Activated B cell treated with CpG ODN at 0.5 μM for 24 hours (primary cell): ENCODE data around the gene LRRC71. TPM values are rescaled to one million over a fixed set of nuclear protein-coding genes. Genes with fewer than 3 reads are reported as not detected.
"Not testable (repeated sequence)": the region's sequence is repeated elsewhere in the genome, so short reads cannot be mapped to it uniquely, and the experiment has no call there.

Source experiments
- ATAC-seq: fragments of 200-7000 bp; cut with Tn5 transposase; one replicate; pipeline ENCODE4 v1.10.0; 2021; ENCODE audit warnings: low read depth, mild to moderate bottlenecking, moderate library complexity
- CTCF ChIA-PET: fragments of 350-600 bp; sonication (Branson Sonifier 250); formaldehyde crosslinking; loops from one replicate; lab custom pipeline; 2021; ENCODE audit warnings: antibody characterized with exemption; lab: Charles Lee
- POLR2A ChIA-PET: fragments of 350-600 bp; sonication (Branson Sonifier 250); formaldehyde crosslinking; loops from one replicate; lab custom pipeline; 2021; ENCODE audit warnings: antibody characterized with exemption; lab: Charles Lee
- DNase-seq: peaks from one replicate; pipeline ENCODE4 v3.0.0; 2022
- H3K27ac Mint-ChIP-seq: one replicate; pipeline ENCODE4 v1.8.0; 2020; ENCODE audit warnings: mixed read lengths
- H3K27me3 Mint-ChIP-seq: one replicate; pipeline ENCODE4 v1.8.0; 2021; ENCODE audit warnings: mixed read lengths
- H3K36me3 Mint-ChIP-seq: one replicate; pipeline ENCODE4 v1.8.0; 2021; ENCODE audit warnings: low read depth, mixed read lengths
- H3K4me1 Mint-ChIP-seq: one replicate; pipeline ENCODE4 v1.8.0; 2021; ENCODE audit warnings: mixed read lengths
- H3K4me3 Mint-ChIP-seq: one replicate; pipeline ENCODE4 v1.8.0; 2020; ENCODE audit warnings: mild to moderate bottlenecking, mixed read lengths
- H3K9me3 Mint-ChIP-seq: one replicate; pipeline ENCODE4 v1.8.0; 2020; ENCODE audit warnings: mixed read lengths
- intact Hi-C: fragments of 100-400 bp; cut with micrococcal nuclease; formaldehyde crosslinking; loops from one replicate; pipeline ENCODE4 v1.15.1; 2024
- total RNA-seq: library from RNA; stranded (reverse); gene quantifications from 2 replicates; pipeline ENCODE4 v1.2.3, GENCODE V29; 2022
- TF ChIP-seq, protein P1 (sequence below): fragments of 200-600 bp; IDR thresholded peaks from one replicate; pipeline ENCODE4 v1.8.0; 2022; ENCODE audit warnings: antibody characterized with exemption, mild to moderate bottlenecking

LRRC71 gene
- total RNA-seq, 1 donor from 2014 or later = not detected

DNA sequence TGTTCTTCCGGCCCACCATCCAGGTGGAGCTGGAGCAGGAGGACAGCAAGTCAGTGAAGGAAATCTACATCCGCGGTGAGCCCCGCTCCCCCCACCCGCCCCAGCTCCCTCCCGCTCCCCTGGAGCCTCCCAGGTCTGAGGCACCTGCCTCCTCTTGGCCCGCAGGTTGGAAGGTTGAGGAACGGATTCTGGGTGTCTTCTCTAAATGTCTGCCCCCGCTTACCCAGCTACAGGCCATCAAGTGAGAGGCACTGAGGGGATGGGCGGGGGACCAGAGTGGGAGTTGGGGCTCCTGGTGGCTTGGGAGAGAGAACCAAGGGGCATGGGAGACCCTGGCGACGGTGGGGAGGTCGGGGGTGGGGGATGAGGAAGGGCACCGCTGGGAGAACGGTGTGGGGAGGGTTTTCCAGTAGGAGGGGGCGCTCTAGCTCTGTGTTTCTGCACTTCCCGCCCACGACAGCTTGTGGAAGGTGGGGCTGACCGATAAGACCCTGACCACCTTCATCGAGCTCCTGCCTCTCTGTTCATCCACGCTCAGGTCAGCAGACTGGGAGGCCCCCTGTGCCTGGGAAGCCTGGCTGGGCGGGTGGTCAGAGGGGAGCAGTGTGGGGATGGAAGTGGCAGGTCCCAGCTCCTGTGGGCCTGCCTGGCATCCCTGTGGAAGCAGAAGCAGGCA lies 4.2 kb downstream of the LRRC71 start:
- TF ChIP-seq, protein P1, sequence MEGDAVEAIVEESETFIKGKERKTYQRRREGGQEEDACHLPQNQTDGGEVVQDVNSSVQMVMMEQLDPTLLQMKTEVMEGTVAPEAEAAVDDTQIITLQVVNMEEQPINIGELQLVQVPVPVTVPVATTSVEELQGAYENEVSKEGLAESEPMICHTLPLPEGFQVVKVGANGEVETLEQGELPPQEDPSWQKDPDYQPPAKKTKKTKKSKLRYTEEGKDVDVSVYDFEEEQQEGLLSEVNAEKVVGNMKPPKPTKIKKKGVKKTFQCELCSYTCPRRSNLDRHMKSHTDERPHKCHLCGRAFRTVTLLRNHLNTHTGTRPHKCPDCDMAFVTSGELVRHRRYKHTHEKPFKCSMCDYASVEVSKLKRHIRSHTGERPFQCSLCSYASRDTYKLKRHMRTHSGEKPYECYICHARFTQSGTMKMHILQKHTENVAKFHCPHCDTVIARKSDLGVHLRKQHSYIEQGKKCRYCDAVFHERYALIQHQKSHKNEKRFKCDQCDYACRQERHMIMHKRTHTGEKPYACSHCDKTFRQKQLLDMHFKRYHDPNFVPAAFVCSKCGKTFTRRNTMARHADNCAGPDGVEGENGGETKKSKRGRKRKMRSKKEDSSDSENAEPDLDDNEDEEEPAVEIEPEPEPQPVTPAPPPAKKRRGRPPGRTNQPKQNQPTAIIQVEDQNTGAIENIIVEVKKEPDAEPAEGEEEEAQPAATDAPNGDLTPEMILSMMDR = no peak
- H3K36me3 Mint-ChIP-seq = no peaks in the 10 kb centered on the region
- no peaks in the 10 kb centered on the region for H3K9me3 Mint-ChIP-seq
- no peak overlapping the region for H3K27ac Mint-ChIP-seq
- H3K4me3 Mint-ChIP-seq = no peak overlapping the region
- CTCF ChIA-PET = no interaction called here
- DNase-seq (no peak), ATAC-seq (no peak)
- POLR2A ChIA-PET = no interaction called here
- H3K27me3 Mint-ChIP-seq = peaks cover 66% of the 10 kb centered on the region
- intact Hi-C loops = loop anchor here (5.0 kb wide), 1 partner anchor 32 kb away; the partner anchor contains the start of gene PEAR1
- peaks cover 9% of the 10 kb centered on the region for H3K4me1 Mint-ChIP-seq

DNA sequence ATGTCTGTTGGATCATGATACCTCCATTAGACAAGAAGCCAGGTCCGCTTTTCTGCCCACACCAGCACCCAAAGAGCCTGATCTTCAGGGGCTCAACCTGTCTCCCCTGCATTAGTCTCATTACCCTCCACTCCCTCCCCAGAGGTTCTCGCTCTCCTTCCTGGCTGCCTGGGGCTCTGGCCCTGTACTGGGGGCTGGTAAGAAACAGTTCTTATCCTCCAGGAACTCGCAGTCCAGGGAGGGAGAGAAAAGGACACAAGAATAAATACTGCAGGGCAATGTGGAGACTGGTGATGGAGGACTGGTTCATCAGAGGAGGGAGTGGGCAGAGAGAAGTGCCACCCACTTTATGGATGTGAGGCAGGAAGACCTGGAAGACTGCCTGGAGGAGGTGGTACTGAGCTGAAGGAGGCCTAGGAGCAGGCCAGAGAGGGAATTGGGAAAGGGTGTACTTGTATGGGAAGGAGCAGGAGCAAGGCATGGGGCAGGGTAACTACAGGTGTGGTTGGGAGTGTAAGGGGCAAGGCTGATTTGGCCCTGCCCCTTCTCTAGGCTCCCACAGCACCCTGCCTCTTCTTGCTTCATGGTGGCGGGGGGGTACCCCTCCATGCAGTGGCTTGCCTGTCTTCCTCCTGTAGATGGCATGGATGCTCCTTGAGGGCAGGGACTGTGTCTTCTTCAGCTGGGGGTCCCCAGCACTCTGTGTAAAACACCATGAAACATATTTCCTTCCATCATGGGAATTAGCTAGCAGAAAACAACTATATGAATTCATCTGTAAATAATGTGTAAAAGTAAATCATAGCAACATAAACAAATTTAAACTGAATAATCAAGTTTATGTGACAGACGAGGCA lies 5.0 kb downstream of the LRRC71 start:
- DNase-seq (no peak), ATAC-seq (no peak)
- Mint-ChIP-seq H3K9me3 (no peaks in the 10 kb centered on the region), H3K27ac (no peak overlapping the region), H3K36me3 (no peaks in the 10 kb centered on the region), H3K4me1 (peaks cover 9% of the 10 kb centered on the region), H3K4me3 (no peak overlapping the region), H3K27me3 (peaks cover 64% of the 10 kb centered on the region)
- CTCF ChIA-PET = interaction anchor here (1.5 kb wide), 1 partner anchor 236 kb away, joined by 4 read pairs; no protein-coding TSS in a partner anchor
- intact Hi-C loops = loop anchor here (5.0 kb wide), 1 partner anchor 33 kb away; the partner anchor contains the start of gene PEAR1
- POLR2A ChIA-PET = no interaction called here
- TF ChIP-seq, protein P1 = no peak

DNA sequence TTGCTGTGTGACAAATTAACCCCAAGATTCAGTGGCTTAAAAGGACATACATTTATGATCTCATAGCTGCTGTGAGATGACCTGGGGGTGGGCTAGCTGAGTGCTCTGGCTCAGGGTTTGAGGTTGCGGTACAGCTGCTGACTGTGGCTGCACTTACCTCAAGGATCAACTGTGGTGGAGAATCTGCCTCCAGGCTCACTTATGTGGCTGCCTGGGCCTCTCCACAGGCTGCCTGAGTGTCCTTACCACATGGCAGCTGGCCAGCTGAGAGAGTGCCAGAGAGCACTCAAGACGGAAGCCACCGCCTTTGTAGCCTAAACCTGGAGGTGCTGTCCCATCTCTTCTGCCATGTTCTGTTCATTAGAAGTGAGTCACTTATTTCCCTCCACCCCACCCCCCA lies 5.7 kb downstream of the LRRC71 start:
- intact Hi-C loops = loop anchor here (5.0 kb wide), 1 partner anchor 34 kb away; the partner anchor contains the start of gene PEAR1
- ChIA-PET POLR2A (interaction anchor here (0.6 kb wide), 1 partner anchor 33 kb away, joined by 3 read pairs; no protein-coding TSS in a partner anchor), CTCF (interaction anchor here (1.5 kb wide), 1 partner anchor 236 kb away, joined by 4 read pairs; no protein-coding TSS in a partner anchor)
- Mint-ChIP-seq H3K9me3 (no peaks in the 10 kb centered on the region), H3K4me3 (no peak overlapping the region), H3K4me1 (peaks cover 9% of the 10 kb centered on the region), H3K36me3 (no peaks in the 10 kb centered on the region), H3K27ac (no peak overlapping the region), H3K27me3 (peaks cover 67% of the 10 kb centered on the region)
- TF ChIP-seq, protein P1 = no peak
- DNase-seq = no peak
- no peak for ATAC-seq

DNA sequence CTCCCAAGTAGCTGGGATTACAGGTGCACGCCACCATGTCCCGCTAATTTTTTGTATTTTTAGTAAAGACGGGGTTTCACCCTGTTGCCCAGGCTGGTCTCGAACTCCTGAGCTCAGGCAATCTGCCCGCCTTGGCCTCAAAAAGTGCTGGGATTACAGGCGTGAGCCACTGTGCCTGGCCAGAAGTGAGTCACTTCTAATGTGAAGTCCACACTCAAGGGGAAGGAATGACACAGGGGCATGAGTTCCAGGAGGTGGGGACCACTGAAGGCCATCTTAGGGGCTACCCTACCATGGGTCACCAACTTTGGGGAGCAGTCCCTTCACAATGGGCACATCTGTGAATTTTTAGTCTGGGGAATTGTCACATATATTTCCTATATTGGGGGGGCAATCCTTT lies 6.3 kb downstream of the LRRC71 start:
- DNase-seq, H3K27ac Mint-ChIP-seq, H3K4me1 Mint-ChIP-seq, H3K36me3 Mint-ChIP-seq, H3K4me3 Mint-ChIP-seq, ATAC-seq, POLR2A ChIA-PET, H3K9me3 Mint-ChIP-seq: not testable (repeated sequence)
- peaks cover 67% of the 10 kb centered on the region for H3K27me3 Mint-ChIP-seq
- CTCF ChIA-PET = interaction anchor here (1.5 kb wide), 2 partner anchors 237 to 299 kb away, joined by 3 to 4 read pairs; no protein-coding TSS in a partner anchor
- intact Hi-C loops = loop anchor here (1.0 to 5.0 kb wide), 2 partner anchors 34 to 237 kb away; partner anchors contain the start of gene PEAR1

DNA sequence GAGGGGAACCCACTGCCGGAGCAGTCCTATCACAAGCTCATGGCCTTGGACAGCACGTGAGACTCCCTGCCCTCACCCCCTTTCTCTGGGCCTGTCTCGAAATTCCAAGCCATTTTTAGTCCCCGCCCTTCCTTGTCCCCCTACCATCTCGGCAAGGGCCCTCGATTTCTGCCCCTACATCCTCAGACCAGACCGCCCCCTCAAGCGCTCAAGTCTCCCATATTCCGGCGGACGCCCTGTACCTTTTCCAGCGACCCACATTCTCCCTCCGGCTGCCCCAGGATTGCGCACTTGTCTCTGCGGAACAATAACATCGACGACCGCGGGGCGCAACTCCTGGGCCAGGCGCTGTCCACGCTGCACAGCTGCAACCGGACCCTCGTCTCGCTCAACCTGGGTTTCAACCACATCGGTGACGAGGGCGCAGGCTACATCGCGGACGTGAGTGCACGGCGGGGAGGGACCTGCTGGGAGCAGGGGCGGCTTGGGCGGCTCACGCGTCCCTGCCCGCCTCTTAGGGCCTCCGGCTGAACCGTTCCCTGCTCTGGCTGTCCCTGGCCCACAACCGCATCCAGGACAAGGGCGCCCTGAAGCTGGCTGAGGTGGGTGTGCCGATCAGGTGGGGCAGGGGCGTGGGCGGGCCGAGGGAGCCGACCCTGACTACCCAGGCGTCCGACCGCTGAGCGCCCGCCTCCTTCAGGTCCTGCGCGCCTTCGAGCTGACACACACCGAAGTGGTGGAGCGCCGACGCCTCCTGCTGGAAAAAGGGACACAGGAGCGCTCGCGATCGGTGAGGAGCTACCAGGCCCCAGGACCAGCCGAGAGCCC lies 7.0 kb downstream of the LRRC71 start:
- Mint-ChIP-seq H3K27me3 (peaks cover 67% of the 10 kb centered on the region), H3K36me3 (no peaks in the 10 kb centered on the region), H3K4me1 (peaks cover 9% of the 10 kb centered on the region), H3K27ac (no peak overlapping the region), H3K4me3 (no peak overlapping the region), H3K9me3 (no peaks in the 10 kb centered on the region)
- DNase-seq (peak; percentile 26), ATAC-seq (peak; percentile 60)
- CTCF ChIA-PET = interaction anchor here (1.1 to 1.5 kb wide), 4 partner anchors 238 to 301 kb away, joined by 3 to 4 read pairs (median 3); no protein-coding TSS in a partner anchor
- POLR2A ChIA-PET = no interaction called here
- intact Hi-C loops = loop anchor here (1.0 to 5.0 kb wide), 2 partner anchors 35 to 238 kb away; partner anchors contain the start of gene PEAR1
- TF ChIP-seq, protein P1 = no peak
